GM19035 (cell line): Measurements from ENCODE around the gene PDHX.
"Not testable (repeated sequence)": the region's sequence is repeated elsewhere in the genome, so short reads cannot be mapped to it uniquely, and the experiment has no call there.

Experiments used
- ATAC-seq: cut with Tn5 transposase; IDR thresholded peaks from one replicate; pipeline ENCODE4 v1.9.1; 2021; ENCODE audit not compliant: unreplicated experiment

Gene PDHX

GRCh38 chr11:34916015-34916842, at the start of gene PDHX, which contains the start of gene APIP:
TSS of gene PDHX (plus strand) at chr11:34916618. CDS start at chr11:34916656, 38 bp downstream.
TSS of gene APIP (minus strand) at chr11:34916379. CDS start at chr11:34916284, 95 bp downstream.
- ATAC-seq, result peak; percentile 97

- no peak for ATAC-seq
Measured at GRCh38 chr11:34869425-34869824, 47.0 kb upstream of the PDHX start.

GRCh38 chr11:34870548-34871196, 45.7 kb upstream of the PDHX start:
- no peak for ATAC-seq

GRCh38 chr11:34874202-34874601, 42.2 kb upstream of the PDHX start:
- no peak for ATAC-seq

GRCh38 chr11:34877375-34877975, 38.9 kb upstream of the PDHX start:
- ATAC-seq, result no peak

- no peak for ATAC-seq
Measured at GRCh38 chr11:34881900-34882299, 34.5 kb upstream of the PDHX start.

GRCh38 chr11:34886609-34887008, 29.8 kb upstream of the PDHX start:
- ATAC-seq, result no peak

GRCh38 chr11:34887260-34887659, 29.2 kb upstream of the PDHX start:
- ATAC-seq, result no peak

GRCh38 chr11:34890089-34890488, 26.3 kb upstream of the PDHX start:
- no peak for ATAC-seq

- ATAC-seq, result no peak
Measured at GRCh38 chr11:34890812-34891211, 25.6 kb upstream of the PDHX start.

- no peak for ATAC-seq
Measured at GRCh38 chr11:34891611-34892010, 24.8 kb upstream of the PDHX start.

- no peak for ATAC-seq
Measured at GRCh38 chr11:34893416-34893815, 23.0 kb upstream of the PDHX start.

- not testable (repeated sequence) for ATAC-seq
Measured at GRCh38 chr11:34896191-34896590, 20.2 kb upstream of the PDHX start.

GRCh38 chr11:34897171-34897870, 19.1 kb upstream of the PDHX start:
- no peak for ATAC-seq

GRCh38 chr11:34898474-34898873, 17.9 kb upstream of the PDHX start:
- no peak for ATAC-seq

- no peak for ATAC-seq
Measured at GRCh38 chr11:34899633-34900016, 16.8 kb upstream of the PDHX start.

GRCh38 chr11:34904421-34904955, 11.9 kb upstream of the PDHX start:
- ATAC-seq, result no peak

- no peak for ATAC-seq
Measured at GRCh38 chr11:34905666-34906065, 10.8 kb upstream of the PDHX start.

GRCh38 chr11:34907934-34908593, 8.4 kb upstream of the PDHX start:
- no peak for ATAC-seq

- no peak for ATAC-seq
Measured at GRCh38 chr11:34909415-34909814, 7.0 kb upstream of the PDHX start.

- ATAC-seq, result no peak
Measured at GRCh38 chr11:34909955-34910354, 6.5 kb upstream of the PDHX start.
